Right atrium auricular region (tissue), 2 donors: ENCODE measurements around the gene SLC9A9. TPM values are rescaled to one million over a fixed set of nuclear protein-coding genes. Genes with fewer than 3 reads are reported as not detected.

Experiments used
- DNase-seq: peaks from one replicate; pipeline ENCODE4 v3.0.0-alpha.2; 2019; ENCODE audit warnings: low spot score
- H3K27ac ChIP-seq, 2 donors: fragments of 200-600 bp; sonication (generic); 1 replicate in 1 of 2; 2 replicates in 1 of 2; pipeline ENCODE4 v1.5.1; 2016 to 2019
- H3K27me3 ChIP-seq, 2 donors: fragments of 200-600 bp; sonication (generic); one replicate each; pipeline versions ENCODE4 v1.5.1 to v1.6.0; 2017 to 2019
- H3K36me3 ChIP-seq: fragments of 200-600 bp; sonication (generic); one replicate; pipeline ENCODE4 v1.5.1; 2016
- H3K4me1 ChIP-seq, 2 donors: fragments of 200-600 bp; sonication (generic); one replicate each; pipeline versions ENCODE4 v1.5.1 to v1.6.0; 2017 to 2019
- H3K4me3 ChIP-seq, 2 donors: fragments of 200-600 bp; sonication (generic); 1 replicate in 1 of 2; 2 replicates in 1 of 2; pipeline ENCODE4 v1.5.1; 2017 to 2019; ENCODE audit warnings: mild to moderate bottlenecking in 1 of 2, moderate library complexity in 1 of 2
- H3K9me3 ChIP-seq, 2 donors: fragments of 200-600 bp; sonication (generic); one replicate each; pipeline ENCODE4 v1.5.1; 2019
- CTCF ChIP-seq, 2 donors: fragments of 200-600 bp; sonication (generic); IDR thresholded peaks; one replicate each; pipeline ENCODE4 v1.5.1; 2019; ENCODE audit warnings: antibody characterized with exemption in 2 of 2
- total RNA-seq, 2 donors: library from RNA; depleted of rRNA; stranded (reverse); fragments of >200 nt; gene quantifications; one replicate each; pipeline ENCODE4 v1.1.0, GENCODE V29; 2016

The SLC9A9 gene
- total RNA-seq, 2 donors from 2014 or later: 3.1 to 4.2 TPM

- no peak for TF ChIP-seq CTCF (IDR thresholded peaks at IDR 0.05)
- no peaks in the 10 kb centered on the region for H3K27me3 ChIP-seq
These were observed 429.9 kb downstream of the SLC9A9 start for GRCh38 chr3:143418391-143418790.

GRCh38 chr3:143416229-143416628, 432.0 kb downstream of the SLC9A9 start:
- Histone ChIP-seq H3K4me3 (no peak overlapping the region), H3K27ac (no peak overlapping the region), H3K36me3 (no peaks in the 10 kb centered on the region), H3K27me3 (no peaks in the 10 kb centered on the region), H3K4me1 (no peaks in the 10 kb centered on the region), H3K9me3 (no peaks in the 10 kb centered on the region)
- no peak for DNase-seq
- no peak for TF ChIP-seq CTCF (IDR thresholded peaks at IDR 0.05)

More at GRCh38 chr3:143418391-143418790, 429.9 kb downstream of the SLC9A9 start:
- H3K4me1 ChIP-seq: no peaks in the 10 kb centered on the region
- H3K9me3 ChIP-seq: no peaks in the 10 kb centered on the region
- no peaks in the 10 kb centered on the region for H3K36me3 ChIP-seq
- no peak overlapping the region for H3K27ac ChIP-seq
- no peak overlapping the region for H3K4me3 ChIP-seq
- no peak for DNase-seq

- no peaks in the 10 kb centered on the region for H3K36me3 ChIP-seq
- no peaks in the 10 kb centered on the region for H3K9me3 ChIP-seq
- no peak overlapping the region for H3K4me3 ChIP-seq
- DNase-seq: no peak
- no peak overlapping the region for H3K27ac ChIP-seq
- TF ChIP-seq CTCF (IDR thresholded peaks at IDR 0.05): no peak
- H3K27me3 ChIP-seq: no peaks in the 10 kb centered on the region
- no peaks in the 10 kb centered on the region for H3K4me1 ChIP-seq
These were observed 433.6 kb downstream of the SLC9A9 start for GRCh38 chr3:143414571-143415253.

- Histone ChIP-seq H3K27ac (no peak overlapping the region), H3K4me1 (no peaks in the 10 kb centered on the region), H3K36me3 (no peaks in the 10 kb centered on the region), H3K9me3 (no peaks in the 10 kb centered on the region), H3K27me3 (no peaks in the 10 kb centered on the region), H3K4me3 (no peak overlapping the region)
- no peak for TF ChIP-seq CTCF (IDR thresholded peaks at IDR 0.05)
- DNase-seq: no peak
These were observed 434.9 kb downstream of the SLC9A9 start for GRCh38 chr3:143413372-143413771.

GRCh38 chr3:143412084-143412483, 436.2 kb downstream of the SLC9A9 start:
- no peaks in the 10 kb centered on the region for H3K4me1 ChIP-seq
- H3K4me3 ChIP-seq: no peak overlapping the region
- H3K27me3 ChIP-seq: no peaks in the 10 kb centered on the region
- H3K9me3 ChIP-seq: no peaks in the 10 kb centered on the region
- no peak for TF ChIP-seq CTCF (IDR thresholded peaks at IDR 0.05)
- no peaks in the 10 kb centered on the region for H3K36me3 ChIP-seq
- no peak for DNase-seq
- H3K27ac ChIP-seq: no peak overlapping the region

GRCh38 chr3:143410259-143410658, 438.0 kb downstream of the SLC9A9 start:
- no peaks in the 10 kb centered on the region for H3K9me3 ChIP-seq
- TF ChIP-seq CTCF (IDR thresholded peaks at IDR 0.05): no peak
- no peak overlapping the region for H3K4me3 ChIP-seq
- H3K27ac ChIP-seq: no peak overlapping the region
- no peaks in the 10 kb centered on the region for H3K36me3 ChIP-seq
- no peaks in the 10 kb centered on the region for H3K4me1 ChIP-seq
- no peaks in the 10 kb centered on the region for H3K27me3 ChIP-seq
- no peak for DNase-seq
